ENCODE results near the gene ACTRT2. TPM values are rescaled to one million over a fixed set of nuclear protein-coding genes. Genes with fewer than 3 reads are reported as not detected.

The ACTRT2 gene
- total and polyA plus RNA-seq, 10 of the 15 experiments (the other 5 are each of a cell fraction or from before 2014, with no cell fraction given) = not detected

- TF ChIP-seq E2F4 (IDR thresholded peaks at IDR 0.05; ENCODE audit: low read depth, low read length) (no peak), ZBTB33 (IDR thresholded peaks at IDR 0.05) (no peak), STAT3 (IDR thresholded peaks at IDR 0.05; ENCODE audit: low read depth, low read length) (no peak), CHD2 (IDR thresholded peaks at IDR 0.05; ENCODE audit: borderline replicate concordance, low read depth, low read length) (no peak), EZH2 (IDR thresholded peaks at IDR 0.05; ENCODE audit: borderline replicate concordance, control insufficient read depth, low read depth, low read length) (no peak), MEF2A (IDR thresholded peaks at IDR 0.05; ENCODE audit: insufficient read depth, low read depth, low read length) (no peak)
These were observed 41.5 kb downstream of the ACTRT2 start (continued) for GRCh38 chr1:3062616-3063378.

GRCh38 chr1:3063379-3064295 lies 42.4 kb downstream of the ACTRT2 start:
- no TSS peak for BruUV-seq (replicated peaks)
- ChIA-PET SMC1A (ENCODE audit: uncharacterized antibody, unreplicated experiment) (no interaction called here), CTCF (no interaction called here), POLR2A (no interaction called here), RAD21 (ENCODE audit: unreplicated experiment) (no interaction called here)
- H3K36me3 ChIP-seq (ENCODE audit: control insufficient read depth in 2 of 2, insufficient read depth in 2 of 2, low read length in 1 of 2) = no peaks in the 10 kb centered on the region
- no peak overlapping the region for H3K9ac ChIP-seq (ENCODE audit: control insufficient read depth, insufficient read depth, low read length)
- H3K4me3 ChIP-seq = no peak overlapping the region
- FAIRE-seq (no peak), DNase-seq (ENCODE audit: low read depth, low spot score) (no peak), ATAC-seq (no peak)
- H3K79me2 ChIP-seq (ENCODE audit: control insufficient read depth, insufficient read depth, low read length) = no peaks in the 10 kb centered on the region
- H3K27ac ChIP-seq (ENCODE audit: control insufficient read depth, insufficient read depth) = no peak overlapping the region
- H3K4me1 ChIP-seq (ENCODE audit: control insufficient read depth, insufficient read depth, low read length) = no peaks in the 10 kb centered on the region
- intact Hi-C loops (cut with micrococcal nuclease; ENCODE audit: unreplicated experiment) (no loop called here), in situ Hi-C loops (cut with MboI) (no loop called here)
- H3K9me3 ChIP-seq (replicated peaks; ENCODE audit: control insufficient read depth, insufficient read depth, low read length) = no peaks in the 10 kb centered on the region
- H3K27me3 ChIP-seq (replicated peaks in 1 of 2; ENCODE audit: control insufficient read depth in 2 of 2, insufficient read depth in 2 of 2, low read length in 1 of 2) = no peaks in the 10 kb centered on the region; a peak in 2 of 4 replicates
- H2AFZ ChIP-seq (ENCODE audit: control insufficient read depth, low read depth, low read length) = no peak overlapping the region
- H3K4me2 ChIP-seq (ENCODE audit: control insufficient read depth, insufficient read depth) = no peak overlapping the region
- 81% methylated on average over 57 of the region's 91 CpGs for WGBS (ENCODE audit: insufficient coverage, insufficient replicate concordance, low lambda C conversion rate, missing lambda C conversion rate)
- no peaks in the 10 kb centered on the region for H4K20me1 ChIP-seq (ENCODE audit: control insufficient read depth, insufficient read depth)
- no peak for TF ChIP-seq HDAC2 (IDR thresholded peaks at IDR 0.05)
- no peak for TF ChIP-seq ATF3 (IDR thresholded peaks at IDR 0.05; ENCODE audit: borderline replicate concordance, extremely low read depth, low read depth, low read length)
- TF ChIP-seq YBX1 (IDR thresholded peaks at IDR 0.05) = no peak
- TF ChIP-seq CEBPZ (IDR thresholded peaks at IDR 0.05; ENCODE audit: low read depth, low read length) = no peak
- no peak for TF ChIP-seq NFYB (IDR thresholded peaks at IDR 0.05; ENCODE audit: insufficient read depth, low read depth, low read length)
- no peak for TF ChIP-seq ZNF274 (IDR thresholded peaks at IDR 0.05; ENCODE audit: insufficient read depth, insufficient read length)

Measured in GM12878 (cell line).